Measurements from ENCODE around the gene ROPN1L. TPM values are rescaled to one million over a fixed set of nuclear protein-coding genes. Genes with fewer than 3 reads are reported as not detected.

ROPN1L gene
- total and polyA plus RNA-seq, 2 donors (not counting 1 experiment from before 2014, with no cell fraction given): 0.91 TPM; not detected in 1

- H3K9ac ChIP-seq (ENCODE audit: low read length): no peak overlapping the region
- TF ChIP-seq CTCF (IDR thresholded peaks at IDR 0.05) (no peak), EZH2 (IDR thresholded peaks at IDR 0.05; ENCODE audit: borderline replicate concordance, insufficient read depth, low read depth, low read length, poor library complexity, severe bottlenecking) (no peak)
- H4K20me1 ChIP-seq (ENCODE audit: control insufficient read depth, insufficient read depth, low read length, poor library complexity, severe bottlenecking): no peaks in the 10 kb centered on the region
- no peak overlapping the region for H3K27ac ChIP-seq (ENCODE audit: low read length in 2 of 2)
- intact Hi-C loops (cut with micrococcal nuclease): no loop called here
- no peaks in the 10 kb centered on the region for H3K9me3 Mint-ChIP-seq (ENCODE audit: insufficient read depth)
- CTCF ChIA-PET: no interaction called here
- no peak overlapping the region for H3K27ac Mint-ChIP-seq
- no peak overlapping the region for H2AFZ ChIP-seq (ENCODE audit: insufficient read depth, low read depth, low read length, poor library complexity, severe bottlenecking)
- no peaks in the 10 kb centered on the region for H3K27me3 ChIP-seq (replicated peaks in 1 of 4; ENCODE audit: control extremely low read depth in 1 of 4, control insufficient read depth in 3 of 4, insufficient read depth in 4 of 4, low read length in 3 of 4)
- no peaks in the 10 kb centered on the region for H3K9me3 ChIP-seq (ENCODE audit: control extremely low read depth in 1 of 3, control insufficient read depth in 2 of 3, insufficient read depth in 1 of 3, low read length in 2 of 3)
- WGBS (ENCODE audit: insufficient coverage): 96% methylated on average over 19 of the region's 19 CpGs
- peaks cover 4% of the 10 kb centered on the region for H3K27me3 Mint-ChIP-seq
- H3K4me1 ChIP-seq (ENCODE audit: control insufficient read depth in 2 of 2, insufficient read depth in 2 of 2, low read length in 2 of 2): no peaks in the 10 kb centered on the region
- no peaks in the 10 kb centered on the region for H3K79me2 ChIP-seq (ENCODE audit: control insufficient read depth, insufficient read depth, low read length)
- ATAC-seq (ENCODE audit: low read depth): no peak
- no peak overlapping the region for H3K4me3 Mint-ChIP-seq
- no peak overlapping the region for H3K4me2 ChIP-seq (replicated peaks; ENCODE audit: low read depth, low read length, poor library complexity, severe bottlenecking)
- no peak for DNase-seq
- H3K4me1 Mint-ChIP-seq: no peaks in the 10 kb centered on the region
- POLR2A ChIA-PET: interaction anchor here (0.7 kb wide), 1 partner anchor 19 kb away, joined by 3 read pairs; no protein-coding TSS in a partner anchor
- H3K4me3 ChIP-seq (ENCODE audit: control extremely low read depth in 1 of 5, extremely low read depth in 1 of 5, insufficient read depth in 1 of 5, low read depth in 2 of 5, low read length in 4 of 5): no peak overlapping the region
- H3K36me3 ChIP-seq (replicated peaks in 1 of 2; ENCODE audit: control extremely low read depth in 1 of 2, control insufficient read depth in 1 of 2, extremely low read depth in 1 of 2, insufficient read depth in 2 of 2, low read length in 1 of 2): no peaks in the 10 kb centered on the region
Observed at GRCh38 chr5:10459080-10460055, 17.7 kb downstream of the ROPN1L start.

GRCh38 chr5:10460252-10460906 lies 18.7 kb downstream of the ROPN1L start:
- no peak for ATAC-seq (ENCODE audit: low read depth)
- Mint-ChIP-seq H3K27me3 (peaks cover 8% of the 10 kb centered on the region), H3K9me3 (ENCODE audit: insufficient read depth) (no peaks in the 10 kb centered on the region), H3K4me3 (no peak overlapping the region), H3K4me1 (no peaks in the 10 kb centered on the region), H3K27ac (no peak overlapping the region)
- Histone ChIP-seq H3K4me3 (ENCODE audit: control extremely low read depth in 1 of 5, extremely low read depth in 1 of 5, insufficient read depth in 1 of 5, low read depth in 2 of 5, low read length in 4 of 5) (no peak overlapping the region), H3K9me3 (ENCODE audit: control extremely low read depth in 1 of 3, control insufficient read depth in 2 of 3, insufficient read depth in 1 of 3, low read length in 2 of 3) (no peaks in the 10 kb centered on the region), H3K27me3 (replicated peaks in 1 of 4; ENCODE audit: control extremely low read depth in 1 of 4, control insufficient read depth in 3 of 4, insufficient read depth in 4 of 4, low read length in 3 of 4) (no peaks in the 10 kb centered on the region), H3K79me2 (ENCODE audit: control insufficient read depth, insufficient read depth, low read length) (no peaks in the 10 kb centered on the region), H2AFZ (ENCODE audit: insufficient read depth, low read depth, low read length, poor library complexity, severe bottlenecking) (no peak overlapping the region), H3K4me2 (replicated peaks; ENCODE audit: low read depth, low read length, poor library complexity, severe bottlenecking) (no peak overlapping the region), H4K20me1 (ENCODE audit: control insufficient read depth, insufficient read depth, low read length, poor library complexity, severe bottlenecking) (no peaks in the 10 kb centered on the region), H3K36me3 (replicated peaks in 1 of 2; ENCODE audit: control extremely low read depth in 1 of 2, control insufficient read depth in 1 of 2, extremely low read depth in 1 of 2, insufficient read depth in 2 of 2, low read length in 1 of 2) (no peaks in the 10 kb centered on the region), H3K9ac (ENCODE audit: low read length) (no peak overlapping the region), H3K27ac (ENCODE audit: low read length in 2 of 2) (no peak overlapping the region), H3K4me1 (ENCODE audit: control insufficient read depth in 2 of 2, insufficient read depth in 2 of 2, low read length in 2 of 2) (no peaks in the 10 kb centered on the region)
- intact Hi-C loops (cut with micrococcal nuclease): no loop called here
- no peak for DNase-seq
- 74% methylated on average over 11 of the region's 13 CpGs for WGBS (ENCODE audit: insufficient coverage)
- ChIA-PET CTCF (no interaction called here), POLR2A (no interaction called here)
- no peak for TF ChIP-seq EZH2 (IDR thresholded peaks at IDR 0.05; ENCODE audit: borderline replicate concordance, insufficient read depth, low read depth, low read length, poor library complexity, severe bottlenecking)
- no peak for TF ChIP-seq CTCF (IDR thresholded peaks at IDR 0.05)
